NCI-H1417 (cell line): ENCODE measurements around the gene CPB2.

ENCODE experiments used
- DNase-seq, 3 experiments: peaks; one replicate each; lab custom pipeline; 2025; lab: John Stamatoyannopoulos, UW

CPB2 gene

GRCh38 chr13:46127358-46128023, 22.7 kb upstream of the CPB2 start:
- no peak for DNase-seq

DNA sequence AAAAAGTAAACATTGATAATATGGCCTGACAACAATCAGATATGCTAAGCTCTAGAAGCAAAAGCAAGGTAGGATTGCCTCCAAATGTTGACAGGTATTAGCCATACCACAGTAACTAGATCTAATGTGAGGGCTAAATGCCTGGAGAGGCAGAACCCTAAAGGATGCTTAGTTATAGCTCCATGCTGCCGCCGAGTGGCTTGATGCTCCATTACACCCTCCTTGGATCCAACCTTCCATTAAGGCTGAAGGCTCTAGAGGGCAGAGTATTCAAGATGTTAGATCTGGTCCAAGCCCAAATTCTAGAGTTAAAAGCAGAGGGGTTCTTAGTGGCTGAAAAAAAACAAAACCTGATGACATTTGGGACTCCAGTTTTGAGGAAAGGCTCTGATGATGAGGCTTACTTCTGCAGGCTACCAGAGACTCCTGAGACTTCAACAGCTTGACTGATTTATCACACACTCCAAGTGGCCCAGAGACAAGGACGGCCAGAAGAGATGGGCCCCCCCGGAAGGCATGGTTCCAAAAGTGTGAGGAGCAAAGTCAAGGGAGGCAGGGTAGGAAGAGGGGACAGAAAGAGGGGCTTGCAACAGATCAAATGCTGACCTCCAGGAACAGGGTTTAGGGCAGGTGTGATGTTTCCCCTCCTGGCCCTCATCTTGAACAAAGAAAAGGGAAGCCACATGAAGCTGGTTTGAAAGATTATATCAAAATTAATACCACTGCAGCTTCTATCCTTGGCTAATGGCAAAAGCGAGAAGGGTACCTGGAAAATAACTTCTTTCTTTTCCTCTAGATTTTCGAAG, 21.9 kb upstream of the CPB2 start:
- peak; percentile 59 to 83 (median 80) for DNase-seq

DNA sequence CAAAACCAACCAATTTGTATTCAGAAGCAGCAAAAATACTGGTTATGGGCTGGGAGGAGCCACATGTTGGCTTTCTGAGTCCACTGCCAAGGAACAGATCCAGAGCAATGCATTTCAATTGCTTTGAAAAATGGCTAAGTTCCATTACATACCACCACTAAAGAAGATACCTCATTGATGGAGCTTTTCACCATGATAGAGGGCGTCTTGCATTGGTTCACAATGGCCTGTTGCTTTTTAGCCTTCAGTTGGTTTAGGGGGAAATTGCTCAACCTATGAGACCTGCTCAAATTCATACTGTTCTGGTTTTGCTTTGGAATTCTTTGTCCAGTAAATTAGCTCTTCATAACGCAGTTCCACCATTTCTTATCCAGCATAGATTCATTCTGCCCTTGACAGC, 21.2 kb upstream of the CPB2 start:
- no peak for DNase-seq

GRCh38 chr13:46124967-46125933, 20.4 kb upstream of the CPB2 start:
- DNase-seq: no peak

DNA sequence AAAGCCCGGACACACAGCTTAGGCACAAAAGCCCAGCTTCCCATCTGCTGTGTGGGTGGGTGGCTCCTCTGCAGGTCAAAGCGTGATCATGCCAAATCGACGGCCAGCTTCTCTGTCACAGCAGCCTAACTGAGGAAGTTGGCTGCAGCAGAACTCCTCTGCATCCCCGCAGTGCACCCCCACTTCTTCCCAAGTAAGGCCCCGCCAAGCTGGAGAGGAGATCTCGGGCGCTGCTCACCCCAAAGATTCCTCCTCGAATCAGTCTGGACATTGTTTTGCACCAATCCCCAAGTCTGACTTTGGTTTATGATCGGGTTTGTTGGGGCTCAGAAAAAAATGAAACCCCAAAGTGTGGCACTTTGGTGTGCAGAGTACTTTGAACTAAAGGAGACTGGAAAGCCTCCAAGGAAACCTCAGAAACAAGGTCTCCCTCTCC, 19.7 kb upstream of the CPB2 start:
- DNase-seq: no peak

DNA sequence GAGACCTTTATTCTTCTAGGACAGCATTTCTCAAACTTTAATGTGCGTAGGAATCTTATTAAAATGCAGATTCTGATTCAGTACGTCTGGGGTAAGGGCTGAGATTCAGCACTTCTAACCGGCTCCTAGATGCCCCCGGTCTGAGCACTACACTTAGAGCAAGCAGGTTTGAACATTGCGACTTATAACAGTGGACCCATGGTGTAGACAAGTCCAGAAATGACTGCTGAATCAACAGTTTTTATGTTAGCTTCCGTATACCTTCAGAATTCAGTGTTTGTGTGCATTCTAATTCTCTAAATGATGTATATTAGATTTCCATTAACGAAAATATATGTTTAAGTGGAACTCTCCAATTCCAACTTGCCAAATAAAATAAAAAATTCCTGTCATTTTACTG, 17.5 kb upstream of the CPB2 start:
- no peak for DNase-seq

- DNase-seq: no peak
Observed at GRCh38 chr13:46121597-46122163, 16.8 kb upstream of the CPB2 start.

- DNase-seq: no peak
Observed at GRCh38 chr13:46121033-46121432, 16.2 kb upstream of the CPB2 start.

DNA sequence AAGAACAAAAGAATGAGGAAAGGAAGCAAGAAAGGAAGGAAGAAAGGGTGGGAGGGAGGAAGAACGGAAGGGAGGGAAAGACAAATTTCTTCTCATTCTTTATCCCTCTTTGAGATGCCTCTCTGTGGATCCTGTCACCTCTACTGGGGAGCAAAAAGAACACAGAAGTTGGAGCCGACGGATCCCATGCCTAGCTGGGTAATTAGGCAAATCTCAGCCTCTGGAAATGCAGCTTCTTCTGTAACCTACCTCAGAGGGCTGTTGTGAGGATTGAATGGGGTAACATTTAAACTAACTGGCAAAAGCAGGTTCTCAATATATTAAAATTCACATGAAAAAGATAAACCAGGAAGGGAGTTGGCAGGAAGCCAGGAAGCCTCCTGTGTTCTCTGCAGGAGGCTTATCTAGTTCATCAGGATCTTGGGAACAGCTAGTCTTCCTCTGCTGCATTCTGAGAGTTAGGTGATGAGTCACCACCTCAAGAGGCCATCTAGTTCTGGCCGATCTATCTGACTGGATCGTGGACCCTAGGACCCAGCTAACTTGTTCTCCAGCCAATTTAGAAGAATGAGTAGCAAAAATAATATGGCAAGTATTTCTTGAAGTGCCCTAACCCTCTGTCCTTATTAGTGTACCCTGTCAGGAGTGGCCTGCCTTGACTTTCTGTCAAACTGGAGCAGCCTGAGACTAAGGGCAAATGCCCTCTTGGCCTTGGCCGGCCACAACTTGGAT, 15.2 kb upstream of the CPB2 start:
- DNase-seq: peak in 2 of 3 experiments; percentile 24 to 35

DNA sequence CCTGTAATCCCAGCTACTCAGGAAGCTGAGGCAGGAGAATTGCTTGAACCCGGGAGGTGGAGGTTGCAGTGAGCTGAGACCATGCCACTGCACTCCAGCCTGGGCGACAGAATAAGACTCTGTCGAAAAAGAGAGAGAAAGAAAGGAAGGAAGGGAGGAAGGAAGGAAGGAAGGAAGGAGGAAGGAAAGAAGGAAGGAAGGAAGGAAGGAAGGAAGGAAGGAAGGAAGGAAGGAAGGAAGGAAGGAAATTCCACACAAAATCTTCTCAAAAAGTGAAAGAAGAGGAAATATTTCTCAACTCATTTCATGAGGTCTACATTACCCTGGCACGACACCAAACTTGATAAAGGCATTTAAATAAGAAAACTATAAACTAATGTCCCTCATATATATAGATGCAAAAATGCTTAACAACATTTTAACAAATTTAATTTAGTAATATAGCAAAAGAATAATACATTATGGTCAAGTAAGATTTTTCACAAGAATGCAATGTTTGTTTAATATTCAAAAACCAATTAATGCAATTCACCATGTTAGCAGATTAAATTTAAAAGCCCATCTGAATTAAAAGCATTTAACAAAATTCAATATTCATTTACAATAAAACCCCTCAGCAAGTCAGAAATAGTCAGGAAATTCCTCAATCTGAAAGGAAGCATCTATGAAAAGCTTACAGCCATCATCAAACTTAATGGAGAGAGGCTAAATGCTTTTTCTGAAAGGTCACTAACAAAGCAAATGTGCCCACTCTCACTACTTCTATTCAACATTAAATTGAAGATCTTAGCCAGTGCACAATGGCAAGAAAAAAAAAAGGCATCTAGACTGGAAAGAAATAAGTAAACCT, 12.0 kb upstream of the CPB2 start:
- no peak for DNase-seq

DNA sequence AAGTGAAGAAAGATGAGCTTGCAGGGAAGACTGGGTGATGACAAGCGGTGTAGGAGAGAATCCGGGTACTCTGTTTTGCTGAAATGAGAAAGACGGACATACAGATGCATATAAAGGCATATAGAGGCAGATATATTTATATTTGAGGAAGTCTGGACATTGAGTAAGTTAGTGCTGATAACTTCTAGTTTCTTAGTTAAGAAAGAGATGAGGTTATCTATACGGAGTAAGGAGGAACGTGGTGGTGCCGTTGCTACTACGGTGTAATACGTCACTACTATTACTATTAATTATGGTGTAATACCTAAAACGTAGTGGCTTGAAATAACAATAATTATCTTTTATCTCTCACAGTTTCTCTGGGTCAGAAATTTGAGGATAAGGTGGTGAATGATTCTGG, 9.8 kb upstream of the CPB2 start:
- DNase-seq: no peak

DNA sequence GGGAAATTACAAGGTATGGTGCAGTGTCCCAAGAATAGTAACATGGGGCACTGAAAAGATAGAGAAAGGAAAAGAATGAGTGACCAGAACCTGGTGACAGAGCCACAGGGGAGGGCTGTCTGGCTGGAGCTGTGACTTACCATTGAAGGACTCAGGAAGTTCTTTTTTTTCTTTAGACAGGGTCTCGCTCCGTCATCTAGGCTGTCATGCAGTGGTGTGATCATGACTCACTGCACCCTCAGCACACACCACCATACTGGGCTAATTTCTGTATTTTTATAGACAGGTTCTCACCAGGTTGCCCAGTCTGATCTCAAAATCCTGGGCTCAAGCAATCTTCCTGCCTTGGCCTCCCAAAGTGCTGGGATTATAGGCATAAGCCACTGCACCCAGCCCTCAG, 8.8 kb upstream of the CPB2 start:
- DNase-seq: no peak

DNA sequence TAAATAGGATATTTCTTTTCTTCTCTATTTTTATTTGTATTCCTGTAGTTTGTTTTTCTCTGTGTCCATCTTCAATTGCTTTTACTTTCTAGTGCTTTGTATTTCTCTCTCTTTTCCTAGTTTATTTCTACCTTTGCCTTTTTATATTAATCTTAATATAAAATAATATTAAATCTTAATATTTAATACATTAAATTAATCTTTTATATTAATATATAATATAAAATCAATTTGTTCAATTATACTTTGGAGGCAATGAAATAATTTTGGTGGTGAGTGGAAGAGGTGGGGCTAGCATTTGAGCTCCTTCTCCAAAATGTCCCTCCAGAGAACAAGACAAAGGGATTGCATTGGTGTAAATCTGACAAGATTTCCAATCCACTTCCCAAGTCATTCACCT, 6.3 kb upstream of the CPB2 start:
- no peak for DNase-seq

DNA sequence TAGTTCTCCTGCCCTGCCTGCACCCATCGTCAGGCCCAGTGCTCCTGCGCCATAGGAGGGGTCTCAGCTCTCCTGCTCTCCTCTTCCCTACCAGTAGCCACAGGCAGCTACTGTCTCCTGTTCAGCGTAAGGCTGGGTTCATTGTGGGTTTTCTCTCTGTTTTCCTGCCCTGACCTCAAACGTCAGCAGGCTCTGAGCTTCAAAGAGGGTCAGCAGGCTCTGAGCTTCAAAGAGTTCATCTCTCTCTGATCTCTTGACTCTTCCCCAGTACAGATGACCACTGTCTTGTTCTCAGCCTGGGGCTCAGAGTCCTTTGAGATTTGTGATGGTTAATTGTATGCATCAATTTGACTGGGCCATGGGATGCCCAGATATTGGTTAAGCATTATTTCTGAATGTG, 4.6 kb upstream of the CPB2 start:
- no peak for DNase-seq

DNA sequence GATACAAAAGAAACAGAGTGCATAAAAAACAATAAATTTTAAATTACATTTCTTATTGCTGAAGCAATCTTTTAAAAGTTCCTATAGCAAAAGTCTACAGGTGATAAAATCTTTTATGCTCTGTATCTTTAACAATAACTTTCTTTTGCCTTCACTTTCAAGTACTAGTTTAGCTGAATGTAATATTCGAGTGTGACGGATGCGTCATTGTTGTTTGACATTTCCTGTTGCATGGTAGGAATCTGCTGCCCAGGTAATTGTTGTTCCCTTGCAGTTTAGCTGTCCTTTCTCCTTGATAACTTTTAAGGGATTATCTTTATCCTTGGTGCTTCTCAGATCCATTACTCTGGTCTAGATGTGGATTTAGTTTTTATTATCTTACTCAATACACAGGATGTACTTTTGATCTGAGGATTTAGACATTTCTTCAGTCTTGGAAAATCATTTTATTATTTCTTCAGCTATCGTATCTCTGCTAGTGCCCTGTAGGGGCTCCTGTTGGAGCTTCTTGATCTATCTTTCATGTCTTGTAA, 2.1 kb upstream of the CPB2 start:
- no peak for DNase-seq

GRCh38 chr13:46103037-46103436, 1.8 kb downstream of the CPB2 start:
- DNase-seq: no peak

- DNase-seq: no peak
Observed at GRCh38 chr13:46102255-46102605, 2.6 kb downstream of the CPB2 start.

DNA sequence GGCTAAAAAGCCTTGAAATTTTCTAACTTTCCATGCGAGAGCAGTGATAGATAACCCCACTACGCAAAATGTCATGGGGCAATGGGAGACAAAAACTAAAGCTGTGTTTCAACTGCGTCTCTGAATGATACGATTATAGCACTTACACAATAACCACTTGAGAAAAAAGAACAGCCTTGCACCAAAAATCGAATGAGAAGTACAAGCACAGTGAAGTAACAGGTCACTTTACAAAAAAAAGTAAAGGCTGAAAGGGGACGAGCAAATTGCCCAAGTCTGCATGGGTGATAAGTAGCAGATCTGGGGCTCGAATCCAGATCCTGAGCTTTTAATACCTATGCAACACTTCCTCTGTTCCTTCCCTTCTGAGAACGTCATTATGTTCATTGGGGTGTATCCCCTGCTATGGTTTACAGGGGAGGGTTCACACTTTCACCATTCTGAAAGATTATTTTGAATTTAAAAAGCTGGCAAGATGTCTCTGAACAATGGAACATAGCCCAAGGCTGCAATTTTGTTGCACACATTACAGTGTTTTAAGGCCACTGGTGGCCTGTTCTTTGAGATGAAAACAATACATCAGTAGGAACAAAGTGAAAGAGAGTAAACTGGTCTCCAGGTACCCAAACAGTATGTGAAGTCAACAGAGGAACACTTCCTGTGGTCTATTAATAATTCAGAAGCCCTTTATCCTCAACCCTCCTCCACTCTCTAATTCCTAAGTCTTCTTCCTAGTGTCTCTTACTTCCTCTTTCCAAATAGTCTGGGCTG, 3.2 kb downstream of the CPB2 start:
- DNase-seq: peak in 2 of 3 experiments; percentile 9 to 60

DNA sequence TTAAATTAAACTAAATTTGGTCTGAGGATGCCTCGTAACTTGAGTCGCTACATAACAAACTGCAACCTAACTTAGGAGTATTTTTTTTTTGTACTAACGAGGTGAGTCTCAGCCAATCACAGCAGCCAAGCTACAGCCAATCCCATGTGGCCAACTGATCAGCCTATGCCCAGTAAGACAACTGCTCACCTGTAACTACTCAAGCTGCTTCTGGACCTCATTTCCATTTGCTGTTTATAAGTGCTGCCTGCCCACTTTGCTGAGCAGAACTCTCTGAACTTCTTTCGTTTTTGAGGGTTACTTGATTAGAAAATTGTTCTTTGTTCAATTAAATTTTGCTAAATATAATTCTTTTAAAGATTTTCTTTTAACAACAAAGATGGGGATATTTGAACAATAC, 3.8 kb downstream of the CPB2 start:
- DNase-seq: no peak
